Effector memory CD8-positive, alpha-beta T cell (primary cell): ENCODE measurements around the gene SIRT7.

Source experiments
- ATAC-seq: fragments of 150-1000 bp; cut with Tn5 transposase; replicated peaks from 2 replicates; pipeline ENCODE4 v1.10.0; 2021; ENCODE audit warnings: mild to moderate bottlenecking, moderate library complexity
- DNase-seq, 3 experiments: peaks; one replicate each; pipeline ENCODE4 v3.0.0; 2021
- H3K27ac Mint-ChIP-seq, 2 donors: one replicate each; pipeline ENCODE4 v1.8.0; 2022; ENCODE audit warnings: mild to moderate bottlenecking in 2 of 2, mixed read lengths in 2 of 2, moderate library complexity in 2 of 2
- H3K27me3 Mint-ChIP-seq, 2 donors: one replicate each; pipeline ENCODE4 v1.8.0; 2022; ENCODE audit warnings: mixed read lengths in 2 of 2
- H3K36me3 Mint-ChIP-seq: one replicate; pipeline ENCODE4 v1.8.0; 2022; ENCODE audit warnings: mild to moderate bottlenecking, moderate library complexity, mixed read lengths; ENCODE audit not compliant: insufficient read depth
- H3K4me1 Mint-ChIP-seq, 2 donors: one replicate each; pipeline ENCODE4 v1.8.0; 2022; ENCODE audit warnings: low read depth in 2 of 2, mixed read lengths in 2 of 2
- H3K4me3 Mint-ChIP-seq, 2 donors: one replicate each; pipeline ENCODE4 v1.8.0; 2022; ENCODE audit warnings: mild to moderate bottlenecking in 2 of 2, mixed read lengths in 2 of 2, moderate library complexity in 2 of 2
- H3K9me3 Mint-ChIP-seq, 2 donors: one replicate each; pipeline ENCODE4 v1.8.0; 2022; ENCODE audit warnings: mixed read lengths in 2 of 2

SIRT7 gene

DNA sequence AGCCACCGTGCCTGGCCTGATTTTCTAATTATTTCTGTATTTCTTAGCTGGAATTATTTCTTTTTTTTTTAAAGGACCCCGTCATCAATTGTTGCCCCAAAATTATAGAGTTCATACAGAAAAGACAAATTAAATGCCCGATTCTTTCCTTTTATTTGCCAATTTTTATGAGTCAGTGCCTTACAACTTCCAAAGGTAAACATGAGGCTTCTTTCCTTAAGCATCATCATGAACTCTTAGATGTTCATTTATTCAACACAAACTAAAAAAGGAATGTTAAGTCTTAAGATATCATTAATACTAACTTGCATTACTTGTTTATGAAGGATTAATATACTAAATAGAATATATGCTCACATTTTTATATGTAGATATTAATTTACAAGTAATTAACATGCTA lies 39.7 kb downstream of the SIRT7 start:
- no peaks in the 10 kb centered on the region for H3K27me3 Mint-ChIP-seq
- H3K36me3 Mint-ChIP-seq = peaks cover 48% of the 10 kb centered on the region
- ATAC-seq (no peak), DNase-seq (no peak)
- H3K4me1 Mint-ChIP-seq = no peaks in the 10 kb centered on the region
- no peak overlapping the region for H3K4me3 Mint-ChIP-seq
- no peak overlapping the region for H3K27ac Mint-ChIP-seq
- H3K9me3 Mint-ChIP-seq = no peaks in the 10 kb centered on the region

DNA sequence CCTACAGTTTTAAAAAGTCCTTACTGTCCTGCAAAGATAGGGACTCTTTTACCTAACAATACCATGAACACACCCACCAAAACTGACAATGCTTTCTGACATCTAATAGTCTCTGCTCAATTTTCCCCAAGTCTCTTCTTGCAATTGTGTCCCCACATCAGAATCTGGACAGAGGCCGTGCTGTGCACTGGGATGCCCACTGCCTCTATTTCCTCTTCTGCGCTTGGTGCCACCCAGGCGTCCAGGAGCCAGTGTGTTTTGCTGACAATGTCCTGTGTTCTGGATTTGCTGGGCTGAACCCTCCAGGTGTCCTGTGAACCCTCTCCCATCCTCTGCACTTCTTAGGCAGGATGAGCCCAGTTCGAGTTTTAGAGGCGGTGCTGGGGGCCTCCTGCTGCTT lies 40.4 kb downstream of the SIRT7 start:
- peak overlapping the region in 1 of 2 donors; percentile 38 for H3K27ac Mint-ChIP-seq
- H3K9me3 Mint-ChIP-seq = no peaks in the 10 kb centered on the region
- DNase-seq (no peak), ATAC-seq (no peak)
- peaks cover 43% of the 10 kb centered on the region for H3K36me3 Mint-ChIP-seq
- H3K4me1 Mint-ChIP-seq = peaks cover 4 to 5% of the 10 kb centered on the region in 2 donors
- H3K27me3 Mint-ChIP-seq = no peaks in the 10 kb centered on the region
- no peak overlapping the region for H3K4me3 Mint-ChIP-seq

DNA sequence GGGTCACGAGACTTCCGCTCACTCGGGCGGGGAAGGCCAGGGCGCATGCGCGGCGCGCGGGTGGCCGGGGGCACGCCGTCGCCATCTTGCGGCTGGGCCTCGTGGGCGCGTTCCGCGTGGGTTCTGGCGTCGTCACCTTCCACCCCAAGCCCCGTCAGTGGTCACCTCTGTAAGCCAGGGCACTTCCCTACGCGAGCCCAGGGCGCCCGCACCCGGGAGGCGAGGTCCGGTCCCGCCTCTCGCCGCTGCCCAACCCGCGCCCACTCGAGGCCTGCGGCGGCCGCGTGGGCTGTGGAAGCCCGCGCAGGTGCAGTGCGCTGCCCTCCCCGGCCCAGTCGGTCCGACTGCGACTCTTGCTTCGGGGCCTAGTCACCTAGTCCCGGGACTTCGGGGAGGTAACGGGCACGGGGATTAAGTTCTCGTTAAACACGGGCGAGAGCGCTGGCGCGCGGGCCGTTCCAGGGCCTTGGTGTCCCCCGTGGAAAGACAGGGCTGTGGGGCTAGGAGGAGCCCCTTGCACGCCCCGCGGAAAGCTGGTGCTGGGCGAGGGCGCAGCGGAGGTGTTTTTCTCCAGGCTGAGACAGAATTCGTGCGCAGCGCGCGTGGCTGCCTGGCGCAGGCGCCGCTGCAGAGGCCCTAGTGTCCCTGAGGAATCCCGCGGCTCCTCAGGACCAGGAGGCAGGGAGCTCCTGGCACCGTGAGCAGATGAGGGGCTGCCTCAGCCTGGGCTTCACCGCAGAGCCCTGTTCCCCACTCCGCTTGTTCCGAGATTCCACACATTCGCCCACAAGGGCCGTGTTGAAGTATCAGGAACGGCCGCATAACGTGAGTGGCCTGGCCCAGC lies 46.4 kb downstream of the SIRT7 start:
- peak; percentile 93 to 95 (median 95) for DNase-seq
- Mint-ChIP-seq H3K27ac (peak overlapping the region; percentile 93), H3K27me3 (no peaks in the 10 kb centered on the region), H3K4me3 (peak overlapping the region; percentile 81 to 82), H3K36me3 (peaks cover 65% of the 10 kb centered on the region), H3K4me1 (peaks cover 19 to 25% of the 10 kb centered on the region in 2 donors), H3K9me3 (no peaks in the 10 kb centered on the region)
- peak; percentile 47 for ATAC-seq

DNA sequence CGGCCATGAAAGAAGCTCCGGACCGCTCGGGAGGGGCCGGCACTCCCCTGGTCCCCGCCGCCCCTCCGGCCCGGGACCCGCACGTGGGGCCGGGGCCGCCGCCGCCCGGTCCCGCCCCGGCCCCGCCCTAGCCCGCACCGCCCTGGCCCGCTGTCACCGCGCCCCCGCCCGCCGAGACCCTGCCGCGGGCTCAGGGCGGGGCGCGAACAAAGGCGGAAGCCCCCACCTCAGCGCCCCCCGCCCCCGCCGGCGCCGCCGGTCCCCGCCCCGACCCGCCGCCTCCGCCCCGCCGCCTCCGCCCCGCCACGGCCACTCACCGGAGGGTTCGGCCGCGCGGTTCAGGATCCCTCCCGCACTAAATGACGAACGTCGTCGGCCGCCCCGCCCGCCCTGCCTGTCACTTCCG lies 47.0 kb downstream of the SIRT7 start, which contains the start of gene ARHGDIA:
TSS of gene ARHGDIA (minus strand) at position 357 of the 406 bp plus-strand sequence. CDS start 1,407 bp downstream, outside the sequence.
- Mint-ChIP-seq H3K27ac (peak within 1 kb of the TSS; percentile 93 to 97), H3K36me3 (peaks cover 65% of the 10 kb centered on the region), H3K27me3 (no peaks in the 10 kb centered on the region), H3K4me1 (peaks cover 19 to 25% of the 10 kb centered on the region in 2 donors), H3K4me3 (peak within 1 kb of the TSS; percentile 81 to 86), H3K9me3 (no peaks in the 10 kb centered on the region)
- ATAC-seq (peak; percentile 72), DNase-seq (no peak)

DNA sequence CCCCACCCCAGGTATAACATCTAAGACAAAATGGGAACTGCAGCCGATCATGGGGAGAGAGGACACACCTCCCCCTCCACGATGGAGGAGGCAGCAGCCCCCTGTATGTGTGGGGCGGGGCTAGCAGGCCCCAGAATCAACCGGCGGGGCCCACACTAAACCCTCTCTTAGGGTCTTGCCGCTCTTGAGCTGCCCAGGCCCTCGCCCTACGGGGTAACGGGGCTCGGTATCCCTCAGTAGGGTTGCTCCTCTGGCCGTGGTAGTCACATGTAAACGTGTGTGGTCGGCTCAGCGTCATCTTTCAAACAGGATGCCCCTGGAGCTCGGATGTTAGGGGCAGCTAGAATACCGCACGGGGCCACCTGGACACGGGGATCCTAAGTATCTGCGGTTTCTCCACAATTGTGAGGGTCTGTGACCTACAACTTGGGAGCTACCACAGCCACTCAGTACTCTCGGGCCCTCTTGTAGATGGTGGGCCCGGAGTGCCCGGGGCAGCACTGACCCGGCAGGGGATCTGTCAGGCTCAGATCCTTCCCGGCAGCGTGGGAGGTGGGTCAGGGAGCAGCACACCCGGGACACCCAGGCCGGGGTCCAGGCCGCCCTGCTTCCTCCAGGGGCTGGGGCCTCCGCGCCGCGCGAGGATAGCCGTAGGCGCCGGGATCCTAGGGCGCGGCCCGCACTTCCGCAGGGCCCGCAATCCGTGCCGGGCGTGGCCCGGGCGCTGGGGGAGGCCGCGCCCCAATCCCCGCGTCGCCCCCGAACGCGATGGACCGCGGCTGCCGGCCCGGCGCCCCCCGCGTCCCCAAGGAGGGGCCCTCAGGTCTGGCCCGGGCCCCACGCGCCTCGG lies 47.6 kb downstream of the SIRT7 start:
- Mint-ChIP-seq H3K4me3 (peak overlapping the region; percentile 78 to 86), H3K36me3 (peaks cover 71% of the 10 kb centered on the region), H3K27ac (peak overlapping the region; percentile 85 to 97), H3K9me3 (no peaks in the 10 kb centered on the region), H3K27me3 (no peaks in the 10 kb centered on the region), H3K4me1 (peaks cover 21 to 27% of the 10 kb centered on the region in 2 donors)
- ATAC-seq = peak; percentile 31
- DNase-seq = peak; percentile 36 to 41 (median 40)

DNA sequence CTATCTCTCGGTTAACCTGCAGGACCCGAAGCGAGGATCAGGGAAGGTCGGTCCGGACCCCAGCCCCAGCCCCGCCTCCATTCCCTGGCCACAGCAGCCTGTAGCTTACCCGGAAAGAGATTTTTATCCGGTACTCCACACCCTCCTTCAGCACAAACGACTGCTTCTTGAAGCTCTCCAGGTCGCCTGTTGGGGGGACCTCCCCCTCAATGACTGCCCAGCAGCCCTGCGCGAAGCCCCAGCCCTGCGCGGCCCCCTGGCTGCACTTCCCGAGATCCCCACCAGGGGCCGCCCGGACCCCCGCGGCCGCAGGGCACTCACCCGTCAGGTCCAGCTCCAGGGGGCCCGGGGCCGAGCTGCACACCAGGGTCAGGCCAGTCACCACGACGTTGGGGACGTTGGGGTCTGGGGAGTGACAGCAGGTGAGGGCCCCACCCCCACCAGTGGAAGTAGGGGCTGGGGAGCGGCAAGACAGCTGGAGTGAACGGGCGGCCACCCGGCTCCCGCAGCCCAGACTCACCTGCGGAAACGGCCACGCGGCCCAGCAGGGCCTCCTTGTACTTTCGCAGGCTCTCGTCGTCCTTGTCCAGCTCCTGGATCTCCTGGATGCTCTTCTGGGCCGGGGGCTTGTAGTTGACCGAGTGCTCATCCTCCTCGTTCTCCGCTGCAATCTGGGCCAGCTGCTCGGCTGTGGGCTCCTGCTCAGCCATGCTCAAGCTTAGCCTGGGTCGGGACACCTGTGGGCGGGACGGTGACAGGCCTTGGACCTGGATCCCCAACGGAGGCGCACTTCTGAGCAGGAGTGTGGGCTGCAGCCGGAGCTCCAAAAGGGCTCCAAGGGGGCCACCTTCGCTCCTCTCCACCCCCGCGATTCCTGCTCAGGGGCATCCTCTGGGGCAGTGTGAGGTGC lies 48.5 kb downstream of the SIRT7 start:
- ATAC-seq = no peak
- DNase-seq = peak in 1 of 3 experiments; percentile 26
- Mint-ChIP-seq H3K4me1 (peaks cover 22 to 28% of the 10 kb centered on the region in 2 donors), H3K4me3 (peak overlapping the region; percentile 78 to 86), H3K9me3 (no peaks in the 10 kb centered on the region), H3K27ac (peak overlapping the region; percentile 85 to 97), H3K36me3 (peaks cover 80% of the 10 kb centered on the region), H3K27me3 (no peaks in the 10 kb centered on the region)

DNA sequence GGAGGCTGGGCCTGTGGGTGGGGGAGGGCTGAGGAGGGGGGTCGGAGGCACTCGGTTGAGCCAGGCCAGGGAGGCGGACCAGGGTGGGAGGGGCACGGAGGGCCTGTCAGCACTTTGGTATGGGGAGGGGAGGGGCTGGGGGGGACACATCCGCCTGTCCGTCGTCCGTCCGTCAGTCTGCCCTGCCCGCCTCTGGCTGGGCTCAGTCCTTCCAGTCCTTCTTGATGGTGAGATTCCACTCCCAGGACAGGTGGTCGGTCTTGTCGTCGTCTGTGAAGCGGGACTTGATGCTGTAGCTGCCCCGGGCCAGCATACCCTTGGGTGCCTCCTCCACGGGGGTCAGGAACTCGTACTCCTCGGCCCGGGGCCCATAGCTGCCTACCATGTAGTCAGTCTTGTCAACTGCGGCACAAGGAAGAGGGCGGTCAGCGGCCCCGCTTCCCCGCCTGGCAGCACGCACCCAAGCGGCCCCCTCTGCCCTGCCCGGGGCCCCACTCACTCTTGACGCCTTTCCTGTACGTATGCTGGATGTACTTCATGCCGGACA lies 49.2 kb downstream of the SIRT7 start:
- ATAC-seq (no peak), DNase-seq (no peak)
- H3K27me3 Mint-ChIP-seq = no peaks in the 10 kb centered on the region
- H3K4me1 Mint-ChIP-seq = peaks cover 23 to 28% of the 10 kb centered on the region in 2 donors
- peaks cover 85% of the 10 kb centered on the region for H3K36me3 Mint-ChIP-seq
- peak overlapping the region; percentile 78 to 86 for H3K4me3 Mint-ChIP-seq
- H3K9me3 Mint-ChIP-seq = no peaks in the 10 kb centered on the region
- peak overlapping the region; percentile 79 to 97 for H3K27ac Mint-ChIP-seq

DNA sequence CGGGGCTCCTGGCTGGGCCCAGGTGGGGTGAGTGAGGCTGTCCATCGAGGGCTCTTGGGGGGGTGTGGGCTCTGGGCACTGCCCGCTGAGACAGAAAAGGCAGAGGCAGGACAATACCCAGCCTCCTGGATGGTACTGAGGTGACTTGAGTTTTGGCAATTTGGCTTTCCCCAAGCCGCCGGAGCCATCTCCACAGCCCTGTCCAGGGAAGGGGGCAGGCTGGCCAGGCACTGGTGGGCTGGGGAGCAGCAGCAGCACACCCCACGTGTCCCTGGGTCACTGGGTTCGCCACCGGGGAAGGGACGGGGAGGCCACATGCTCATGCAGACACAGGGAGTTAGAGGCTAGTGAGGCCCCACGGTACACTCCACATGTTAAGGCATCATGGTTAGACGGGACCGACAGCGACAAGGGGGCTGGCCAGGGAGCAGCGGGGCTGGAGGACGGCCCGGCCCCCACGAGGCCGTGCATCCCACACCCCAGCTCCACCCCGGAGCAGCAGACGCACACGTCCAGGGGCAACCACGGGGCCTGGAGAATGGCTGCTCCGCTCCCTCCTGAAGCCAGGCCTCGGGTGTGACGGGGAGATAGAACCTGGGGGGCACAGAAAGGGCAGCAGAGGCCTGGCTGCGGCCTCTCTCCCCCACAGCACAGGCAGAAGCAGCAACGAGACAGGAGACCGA lies 49.8 kb downstream of the SIRT7 start:
- DNase-seq (no peak), ATAC-seq (no peak)
- Mint-ChIP-seq H3K36me3 (peaks cover 88% of the 10 kb centered on the region), H3K4me3 (peak overlapping the region; percentile 49 to 61), H3K27ac (peak overlapping the region; percentile 79 to 97), H3K4me1 (peaks cover 29 to 33% of the 10 kb centered on the region in 2 donors), H3K9me3 (no peaks in the 10 kb centered on the region), H3K27me3 (no peaks in the 10 kb centered on the region)

DNA sequence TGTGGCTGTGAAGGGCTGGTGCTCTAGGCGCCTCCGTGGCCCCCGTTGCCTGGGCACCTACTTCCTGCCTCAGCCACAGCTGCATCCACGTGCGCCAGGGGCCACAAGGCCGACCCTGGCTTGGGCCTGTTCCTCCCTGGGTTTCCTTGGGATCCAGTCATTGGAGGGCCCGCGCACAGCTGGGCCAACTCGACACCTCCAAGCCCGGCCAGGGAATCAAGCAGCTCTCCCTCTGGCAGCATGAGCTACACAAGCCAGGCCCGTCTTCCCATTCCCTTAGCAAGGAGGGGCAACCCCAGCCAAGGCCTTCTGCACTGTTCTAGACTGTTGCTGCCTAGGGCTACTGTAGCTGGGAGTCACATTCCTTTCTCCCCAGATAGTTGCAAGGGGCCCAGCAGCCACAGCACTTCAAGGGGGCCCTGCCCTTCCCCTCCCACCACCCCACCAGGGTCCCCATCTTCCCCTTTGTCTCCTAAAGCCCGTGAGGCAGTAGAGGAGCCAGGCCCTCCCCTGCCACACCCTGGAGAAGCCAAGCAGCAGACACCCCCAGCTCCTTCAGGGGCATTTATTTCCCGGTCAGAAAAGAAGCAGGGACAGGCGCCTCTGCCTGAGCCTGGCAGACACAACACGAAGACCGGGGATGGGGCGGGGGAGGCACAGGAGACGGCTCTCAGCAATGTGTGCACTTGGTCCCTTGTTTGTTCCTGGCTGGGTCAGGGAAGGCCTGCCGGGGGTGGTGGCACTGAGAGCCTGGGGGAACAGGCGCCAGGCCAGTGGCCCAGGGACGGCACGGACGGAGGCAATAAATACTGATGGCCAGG lies 50.6 kb downstream of the SIRT7 start:
- Mint-ChIP-seq H3K9me3 (no peaks in the 10 kb centered on the region), H3K4me3 (peak overlapping the region; percentile 49 to 61), H3K27me3 (no peaks in the 10 kb centered on the region), H3K36me3 (peaks cover 90% of the 10 kb centered on the region), H3K27ac (peak overlapping the region; percentile 80 to 97), H3K4me1 (peaks cover 31 to 33% of the 10 kb centered on the region in 2 donors)
- DNase-seq = peak in 1 of 3 experiments; percentile 30
- ATAC-seq = no peak

DNA sequence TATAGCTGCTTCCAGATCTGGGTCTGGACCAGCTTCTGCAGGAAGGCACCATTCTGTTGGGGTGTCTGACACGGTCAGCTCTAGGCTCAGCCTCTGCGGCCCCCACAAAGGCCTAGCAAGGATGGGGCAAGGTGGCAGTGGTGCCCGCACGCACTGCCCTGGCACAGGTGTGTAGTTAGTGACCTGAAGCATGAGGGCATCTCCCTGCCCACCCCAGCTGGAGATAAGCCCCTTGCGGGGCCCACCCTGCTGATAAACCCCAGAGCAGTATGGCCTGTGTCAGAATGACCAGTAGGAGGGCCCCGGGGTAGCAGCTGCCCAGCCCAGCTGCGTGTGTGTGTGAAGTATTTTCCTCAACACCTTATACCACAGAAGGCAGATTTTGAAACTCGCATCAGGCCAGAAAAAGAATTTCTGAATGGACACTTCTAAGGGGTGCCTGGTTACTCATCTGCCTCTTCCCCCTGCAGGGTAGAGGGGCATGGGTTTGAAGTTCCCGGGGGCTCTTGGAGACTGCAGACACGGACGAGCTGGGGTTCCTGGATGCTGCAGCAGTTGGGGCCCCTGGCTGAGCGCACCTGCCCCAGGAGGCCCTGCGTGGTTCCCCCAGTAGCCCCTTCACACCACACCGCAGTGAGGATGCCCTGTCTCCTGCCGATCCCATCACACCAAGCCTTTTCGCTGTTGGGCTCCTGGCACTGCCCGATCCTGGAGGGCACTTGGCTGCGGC lies 51.4 kb downstream of the SIRT7 start:
- Mint-ChIP-seq H3K9me3 (no peaks in the 10 kb centered on the region), H3K4me3 (peak overlapping the region; percentile 49 to 61), H3K4me1 (peaks cover 32% of the 10 kb centered on the region in 2 donors), H3K27ac (peak overlapping the region; percentile 80 to 97), H3K36me3 (peaks cover 86% of the 10 kb centered on the region), H3K27me3 (no peaks in the 10 kb centered on the region)
- no peak for ATAC-seq
- no peak for DNase-seq
